NCI-H1930 (cell line): Measurements from ENCODE around the gene GALNT1.
"Not testable (repeated sequence)": the region's sequence is repeated elsewhere in the genome, so short reads cannot be mapped to it uniquely, and the experiment has no call there.

Source experiments
- DNase-seq, 2 experiments: peaks; one replicate each; lab custom pipeline; 2025; lab: John Stamatoyannopoulos, UW

The GALNT1 gene

DNA sequence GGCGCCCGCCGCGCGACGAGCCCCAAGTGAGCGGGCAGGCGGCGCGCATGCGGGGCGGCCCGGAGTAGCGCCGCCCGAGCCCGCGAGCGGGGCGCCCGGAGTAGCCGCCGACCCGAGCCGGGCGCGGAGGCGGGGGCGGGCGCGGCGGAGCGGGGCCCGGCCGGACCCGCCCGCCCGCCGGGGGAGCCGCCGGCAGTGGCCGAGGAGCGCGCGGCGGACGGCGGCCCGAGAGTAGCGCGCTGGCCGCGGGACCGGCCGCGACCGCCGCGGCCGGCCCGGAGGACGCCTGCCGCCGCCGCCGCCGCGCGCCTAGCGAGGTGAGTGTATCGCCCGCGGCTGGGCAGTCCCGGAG lies at the start of gene GALNT1:
Gene GALNT1 (plus strand): TSS at position 195 of the 352 bp plus-strand sequence. CDS start 72,923 bp downstream, outside the sequence.
- no peak for DNase-seq

DNA sequence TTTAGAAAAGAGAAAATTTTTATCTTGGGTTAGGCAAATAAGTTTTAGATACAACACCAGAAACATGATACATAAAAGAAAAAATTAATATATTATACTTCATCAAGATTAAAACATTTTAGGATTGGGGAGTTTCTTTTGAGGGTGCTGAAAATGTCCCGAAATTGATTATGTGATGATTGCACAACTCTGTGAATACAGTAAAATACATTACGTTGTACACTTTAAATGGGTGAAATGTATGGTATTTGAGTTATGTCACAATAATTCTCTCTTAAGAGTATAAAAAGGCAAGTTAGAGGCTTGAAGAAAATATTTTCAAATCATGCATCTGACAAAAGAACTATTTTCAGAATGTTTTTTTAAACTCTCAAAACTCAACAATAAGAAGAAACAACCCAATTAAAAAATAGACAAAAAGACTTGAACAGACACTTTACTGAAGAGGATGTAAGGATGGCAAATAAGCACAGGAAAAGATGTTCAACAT lies 47.6 kb upstream of the GALNT1 start:
- DNase-seq = no peak

DNA sequence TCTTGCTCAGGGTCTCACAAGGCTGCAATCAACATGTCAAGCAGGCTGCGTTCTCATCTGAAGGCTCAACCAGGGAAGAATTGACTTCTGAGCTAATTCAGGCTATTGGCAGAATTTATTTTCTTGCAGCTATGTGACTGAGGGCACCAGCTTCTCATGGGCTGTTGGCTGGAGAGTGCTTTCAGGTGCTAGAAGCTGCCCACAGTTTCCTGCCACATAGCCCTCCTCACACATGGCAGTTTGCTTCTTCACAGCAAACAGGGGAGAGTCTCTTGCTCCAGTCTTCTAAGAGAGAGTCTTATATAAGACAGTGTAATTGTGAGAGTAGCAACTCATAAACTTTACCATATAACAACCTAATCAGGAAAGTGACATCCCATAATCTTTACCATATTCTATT lies 46.2 kb upstream of the GALNT1 start:
- no peak for DNase-seq

DNA sequence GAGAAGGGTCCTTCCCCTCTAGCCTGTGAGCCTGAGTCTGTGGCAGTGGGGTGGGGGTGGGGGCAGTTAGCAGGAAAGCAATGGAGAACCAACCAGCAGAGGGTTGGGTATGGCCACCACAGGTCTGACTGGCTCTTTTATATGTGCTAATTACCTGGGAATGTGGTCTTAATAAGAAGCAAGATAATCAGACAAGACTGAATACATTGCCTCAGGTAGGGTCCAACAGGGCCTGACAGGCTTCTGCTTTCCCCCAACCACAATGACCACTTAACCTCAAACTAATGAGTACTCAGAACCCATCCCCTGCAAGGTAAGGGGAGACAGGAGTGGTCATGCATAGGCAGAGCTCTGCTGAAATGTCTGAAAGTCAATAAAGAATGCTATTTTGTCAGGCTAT lies 39.2 kb upstream of the GALNT1 start:
- no peak for DNase-seq

DNA sequence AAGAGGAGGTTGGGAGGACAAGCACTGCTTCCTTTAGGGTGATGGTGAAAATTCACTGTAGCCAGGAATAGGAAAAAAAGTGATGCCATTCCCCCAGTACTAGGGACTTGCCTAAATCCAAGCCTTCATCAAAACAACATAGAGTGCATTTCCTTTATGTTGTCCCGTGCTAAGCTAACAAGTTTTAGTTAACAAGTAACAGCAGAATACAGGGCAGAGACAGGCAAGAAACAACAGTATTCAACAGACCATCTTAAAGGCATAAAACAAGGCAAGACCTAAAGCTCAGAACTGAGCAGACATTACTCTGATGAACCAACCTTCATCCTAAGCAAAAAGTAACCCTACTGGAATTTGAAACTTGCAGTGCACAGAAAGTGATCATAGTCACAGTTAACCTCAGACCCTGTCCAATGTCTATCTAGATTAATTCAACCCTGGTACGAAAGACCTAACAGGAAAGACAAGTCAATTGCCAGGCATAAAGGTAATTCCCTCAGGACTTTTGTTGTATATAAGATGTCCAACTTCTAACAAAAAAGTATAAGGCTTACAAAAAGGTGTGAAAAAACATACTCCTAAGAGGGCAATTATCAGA lies 34.4 kb upstream of the GALNT1 start:
- no peak for DNase-seq

DNA sequence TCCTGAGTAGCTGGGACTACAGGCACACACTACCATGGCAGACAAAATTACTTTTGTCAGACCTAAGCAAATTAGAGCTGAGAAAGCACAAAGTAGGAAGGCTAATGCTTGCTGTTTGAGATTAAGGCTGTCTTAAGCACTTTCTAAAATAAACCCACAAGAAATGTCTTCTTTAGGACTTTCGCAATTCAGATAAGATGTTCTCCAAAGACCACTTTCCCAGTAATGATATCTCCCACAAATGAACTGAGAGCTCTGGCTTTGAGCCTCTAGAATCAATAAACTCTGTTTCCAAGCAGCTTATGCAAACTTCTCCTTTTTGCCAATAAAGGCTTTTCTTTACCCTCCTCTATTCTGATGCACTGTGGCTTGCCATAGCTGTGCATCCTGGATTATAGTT lies 32.0 kb upstream of the GALNT1 start:
- DNase-seq = no peak

DNA sequence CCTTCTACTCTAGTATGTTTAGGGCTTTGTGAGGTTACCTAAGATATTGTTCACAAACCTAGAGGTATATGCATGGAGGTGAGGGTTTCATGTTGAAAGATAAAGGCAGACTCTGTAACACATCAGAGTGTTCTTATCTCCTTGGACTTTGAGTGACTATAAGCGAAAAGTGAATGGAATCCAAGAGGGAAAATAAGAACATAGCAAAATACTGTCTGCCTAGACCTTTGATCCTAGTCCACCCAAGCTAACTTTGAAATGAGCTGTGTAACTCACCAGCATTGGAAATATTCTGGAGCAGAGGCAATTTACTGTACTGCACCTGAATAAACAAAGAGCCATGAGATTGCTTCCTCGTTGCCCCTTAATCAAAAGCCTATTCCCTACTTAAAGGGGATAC lies 28.2 kb upstream of the GALNT1 start:
- DNase-seq = no peak

DNA sequence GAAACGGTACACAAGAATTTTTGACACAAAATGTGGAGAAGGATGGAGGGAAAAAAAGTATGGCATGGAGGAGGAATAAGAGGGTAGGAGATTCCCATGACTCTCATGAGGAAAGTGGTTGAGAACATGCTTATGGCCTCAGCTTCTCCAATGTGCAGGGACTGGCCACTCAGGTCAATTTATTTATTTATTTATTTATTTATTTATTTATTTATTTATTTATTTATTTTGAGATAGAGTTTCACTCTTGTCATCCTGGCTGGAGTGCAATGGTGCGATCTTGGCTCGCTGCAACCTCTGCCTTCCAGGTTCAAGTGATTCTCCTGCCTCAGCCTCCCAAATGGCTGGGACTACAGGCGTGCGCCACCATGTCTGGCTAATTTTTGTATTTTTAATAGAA lies 26.0 kb upstream of the GALNT1 start:
- DNase-seq = not testable (repeated sequence)

DNA sequence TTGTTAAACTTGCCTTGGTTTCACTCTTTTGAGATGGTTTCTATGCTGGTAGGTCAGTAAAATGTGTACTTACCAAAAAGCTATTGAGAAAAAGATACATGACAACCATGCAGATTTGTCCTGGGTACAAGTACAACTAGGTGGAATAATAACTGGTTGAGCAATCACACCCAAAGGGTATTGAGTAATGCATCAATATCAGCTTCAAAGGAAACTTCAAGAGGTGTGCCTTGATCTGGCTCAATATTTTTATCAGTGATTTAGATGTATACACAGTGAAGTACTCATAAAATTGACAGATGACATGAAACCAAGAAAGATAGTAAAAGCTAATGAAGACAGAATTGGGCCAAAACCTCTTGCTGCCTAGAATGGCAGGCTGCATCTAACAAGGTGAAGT lies 21.7 kb upstream of the GALNT1 start:
- DNase-seq = no peak

DNA sequence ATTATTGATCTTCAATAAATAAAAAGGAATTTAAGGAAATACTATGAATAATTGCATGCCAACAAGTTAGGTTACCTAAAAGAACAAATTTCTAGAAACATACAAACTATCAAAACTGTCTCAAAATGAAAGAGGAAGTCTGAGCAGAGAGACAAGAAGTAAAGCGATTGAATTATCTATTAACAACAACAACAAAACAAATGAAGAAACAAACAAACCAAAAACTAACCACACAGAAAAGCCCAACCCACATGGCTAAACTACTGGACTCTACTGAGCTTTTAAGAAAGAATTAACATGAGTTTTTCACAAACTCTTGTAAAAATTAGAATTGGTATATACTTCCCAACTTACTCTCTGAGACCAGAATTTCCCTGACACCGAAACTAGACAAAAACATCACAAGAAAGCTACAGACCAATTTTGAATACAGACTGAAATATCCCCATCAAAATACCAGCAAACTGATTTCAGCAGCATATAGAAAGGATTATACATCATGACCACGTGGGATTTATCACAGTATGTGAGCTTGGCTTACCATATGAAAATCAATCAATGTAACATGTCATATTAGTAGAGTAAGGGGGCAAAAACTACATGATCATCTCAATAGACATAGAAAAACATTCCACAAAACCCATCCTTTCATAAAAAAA lies 16.6 kb upstream of the GALNT1 start:
- DNase-seq = no peak

DNA sequence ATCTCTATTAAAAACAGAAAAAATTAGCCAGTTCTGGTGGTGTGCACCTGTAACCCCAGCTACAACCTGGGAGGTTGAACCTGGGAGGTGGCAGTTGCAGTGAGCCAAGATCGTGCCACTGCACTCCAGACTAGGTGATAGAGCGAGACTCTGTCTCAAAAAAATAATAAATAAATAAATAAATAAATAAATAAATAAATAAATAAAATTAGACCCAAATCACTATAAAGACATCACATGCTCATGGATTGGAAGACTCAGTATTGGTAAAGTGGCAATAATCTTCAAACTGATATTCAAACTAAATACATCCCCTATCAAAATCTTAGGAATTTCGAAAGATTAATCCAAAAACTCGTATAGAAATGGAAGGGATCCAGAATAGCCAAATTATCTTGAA lies 15.5 kb upstream of the GALNT1 start:
- no peak for DNase-seq

DNA sequence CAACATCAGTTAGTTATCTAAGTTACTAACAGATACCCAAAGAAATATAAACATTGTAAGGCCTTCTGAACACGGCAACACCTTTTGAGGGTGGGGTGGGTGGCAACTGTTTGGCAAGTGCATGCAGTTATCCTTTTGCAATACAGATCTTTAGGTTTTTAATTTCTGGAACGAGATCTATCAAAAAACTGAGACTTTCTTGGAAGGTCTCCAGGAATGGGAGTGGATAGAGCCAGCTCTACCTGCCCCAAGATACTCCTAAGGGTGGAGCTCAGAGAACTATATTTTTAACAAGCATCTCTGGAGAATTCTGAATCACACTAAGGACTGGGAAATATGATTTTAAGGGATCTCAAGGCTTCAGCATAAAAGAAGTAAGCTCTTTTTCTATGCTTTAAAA lies 11.4 kb upstream of the GALNT1 start:
- DNase-seq = no peak

DNA sequence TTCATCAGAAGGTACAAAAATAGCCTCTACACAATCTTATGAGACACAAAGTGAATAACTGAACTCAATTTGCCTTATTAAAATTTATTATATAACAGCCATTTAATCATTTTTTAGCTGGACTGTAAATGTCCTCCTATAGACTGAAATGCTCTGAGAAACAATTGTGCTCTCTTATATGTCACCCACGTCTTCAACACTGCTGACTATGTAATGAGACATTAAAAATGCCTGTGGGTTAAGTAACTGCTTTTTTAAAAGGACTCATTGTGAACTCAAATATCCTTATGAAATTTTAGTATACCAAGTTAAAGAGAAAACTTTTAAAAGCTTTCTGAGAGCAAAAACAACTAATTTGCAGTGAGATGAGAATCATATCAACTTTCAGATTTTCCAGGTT lies 10.4 kb upstream of the GALNT1 start:
- DNase-seq = no peak

DNA sequence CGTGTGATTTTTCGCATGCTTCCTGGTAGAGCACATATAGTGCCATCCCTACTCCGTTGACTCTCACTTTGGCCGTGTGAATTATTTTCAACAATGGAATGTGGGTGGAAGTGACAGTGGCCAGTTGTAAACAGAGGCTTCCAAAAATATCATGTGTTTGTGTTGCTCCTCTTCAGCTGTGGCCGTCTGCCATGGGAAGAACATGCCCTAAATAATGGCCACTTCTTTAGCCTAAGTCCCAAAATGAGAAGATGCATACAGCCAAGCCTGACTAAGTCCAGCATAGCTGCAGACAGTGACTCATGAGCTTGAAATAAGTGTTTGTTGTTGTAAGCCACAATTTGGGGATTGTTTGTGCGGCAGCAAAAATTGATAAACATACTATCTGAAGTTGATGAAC lies 8.9 kb upstream of the GALNT1 start:
- DNase-seq = no peak

DNA sequence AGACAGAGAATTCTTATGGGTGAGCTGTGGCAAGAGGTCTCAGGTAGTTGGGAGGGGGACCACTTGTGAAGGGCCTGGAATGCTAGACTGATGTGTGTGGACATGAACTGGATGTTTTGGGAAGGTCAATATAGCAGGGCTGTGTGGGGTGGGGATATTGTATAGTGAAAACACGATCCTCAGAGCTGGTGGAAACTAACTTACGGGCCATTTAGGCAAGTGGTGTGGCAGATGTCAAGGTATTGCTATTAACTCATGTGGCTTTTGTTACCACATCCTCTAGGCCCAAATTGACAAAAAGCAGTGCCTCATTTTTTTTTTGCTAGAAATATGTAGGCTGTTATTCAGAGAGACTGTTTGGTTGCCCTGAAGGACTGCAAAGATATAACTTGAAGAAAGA lies 8.0 kb upstream of the GALNT1 start:
- no peak for DNase-seq

DNA sequence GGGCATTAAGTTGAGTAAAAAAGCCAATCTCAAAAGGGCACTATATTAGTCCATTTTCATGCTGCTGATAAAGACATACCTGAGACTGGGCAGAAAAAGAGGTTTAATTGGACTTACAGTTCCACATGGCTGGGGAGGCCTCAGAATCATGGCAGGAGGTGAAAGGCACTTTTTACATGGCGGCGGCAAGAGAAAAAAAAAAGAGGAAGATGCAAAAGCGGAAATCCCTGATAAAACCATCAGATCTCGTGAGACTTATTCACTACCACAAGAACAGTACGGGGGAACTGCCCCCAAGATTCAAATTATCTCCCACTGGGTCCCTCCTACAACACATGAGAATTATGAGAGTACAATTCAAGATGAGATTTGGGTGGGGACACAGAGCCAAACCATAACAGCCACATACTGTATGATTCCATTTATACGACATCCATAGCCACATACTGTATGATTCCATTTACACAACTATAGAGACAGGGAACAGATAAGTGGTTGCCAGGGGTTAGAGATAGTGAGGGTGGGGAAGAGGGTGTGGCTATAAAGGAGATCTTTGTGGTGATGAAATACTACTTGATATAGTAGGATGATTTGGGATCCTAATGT lies 5.2 kb upstream of the GALNT1 start:
- not testable (repeated sequence) for DNase-seq

DNA sequence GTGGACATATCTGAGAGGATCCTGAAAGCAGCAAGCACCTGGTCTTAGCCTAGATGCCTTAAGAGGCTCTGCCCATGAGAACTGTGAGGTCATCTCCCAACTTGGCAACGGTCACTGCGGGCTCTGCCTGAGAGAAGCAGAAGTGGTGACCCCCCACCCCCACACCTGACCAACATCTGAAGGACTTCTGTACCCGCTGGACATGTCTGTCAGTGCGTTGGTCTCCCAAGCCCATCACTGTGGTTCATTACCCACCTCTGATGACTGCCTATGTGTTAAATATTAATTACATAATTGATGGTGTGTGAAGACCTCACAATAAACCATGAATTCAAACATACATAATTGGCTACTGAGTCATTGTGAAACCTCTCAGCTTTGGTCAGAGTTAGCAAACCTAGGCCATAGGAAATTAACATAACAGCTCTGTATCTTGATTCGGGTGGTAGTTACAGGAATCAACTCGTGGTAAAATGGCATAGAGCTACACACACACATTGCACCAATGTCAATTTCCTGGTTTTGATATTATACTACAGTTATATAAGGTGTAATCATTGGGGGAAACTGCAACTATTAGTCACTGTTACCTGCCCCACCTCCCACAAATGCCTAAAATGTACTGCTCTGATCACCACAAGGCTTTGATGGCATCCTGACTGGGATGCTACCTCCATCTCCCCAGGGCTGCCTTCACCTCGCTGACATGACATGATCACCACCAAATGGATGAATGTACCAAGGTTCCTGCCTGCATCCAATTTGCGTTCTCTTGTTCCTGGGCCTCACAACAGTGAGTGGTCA lies 4.3 kb upstream of the GALNT1 start:
- DNase-seq = no peak

DNA sequence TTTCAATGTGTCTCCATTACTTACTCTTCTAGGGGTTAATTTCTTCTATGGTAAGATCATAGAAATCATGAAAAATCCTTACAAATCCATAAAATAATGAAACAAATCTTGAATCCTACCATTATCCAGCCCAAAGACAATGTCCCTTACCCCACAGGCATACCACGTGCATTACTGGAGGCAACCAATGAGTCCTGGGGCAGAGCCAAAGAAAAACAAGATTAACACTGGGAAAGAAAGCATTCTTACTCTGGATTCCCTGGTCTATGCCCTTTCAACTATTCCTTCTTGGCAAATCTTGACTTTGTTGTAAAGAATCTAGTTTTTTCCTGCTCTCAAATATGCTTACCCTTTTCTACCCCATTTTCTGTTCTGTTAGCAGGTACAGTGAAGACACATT lies 3.1 kb upstream of the GALNT1 start:
- no peak for DNase-seq

DNA sequence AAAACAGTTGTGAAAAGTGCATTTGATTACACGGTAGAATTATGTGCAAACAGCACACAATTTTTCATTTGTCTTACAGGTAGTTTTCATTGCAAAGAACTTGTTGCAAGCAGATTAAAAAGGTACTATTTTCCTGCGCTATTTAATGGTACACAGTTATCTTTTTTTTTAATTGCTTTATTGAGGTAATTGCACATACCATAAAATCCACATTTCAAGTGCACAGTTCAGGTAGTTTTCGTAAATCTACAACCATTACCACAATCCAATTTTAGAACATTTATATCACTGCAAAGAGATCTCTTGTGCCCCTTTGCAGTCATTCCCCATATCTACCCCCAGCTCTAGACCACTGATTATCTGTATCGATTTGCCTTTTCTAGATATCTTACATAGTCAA lies 2.6 kb upstream of the GALNT1 start:
- DNase-seq = no peak

DNA sequence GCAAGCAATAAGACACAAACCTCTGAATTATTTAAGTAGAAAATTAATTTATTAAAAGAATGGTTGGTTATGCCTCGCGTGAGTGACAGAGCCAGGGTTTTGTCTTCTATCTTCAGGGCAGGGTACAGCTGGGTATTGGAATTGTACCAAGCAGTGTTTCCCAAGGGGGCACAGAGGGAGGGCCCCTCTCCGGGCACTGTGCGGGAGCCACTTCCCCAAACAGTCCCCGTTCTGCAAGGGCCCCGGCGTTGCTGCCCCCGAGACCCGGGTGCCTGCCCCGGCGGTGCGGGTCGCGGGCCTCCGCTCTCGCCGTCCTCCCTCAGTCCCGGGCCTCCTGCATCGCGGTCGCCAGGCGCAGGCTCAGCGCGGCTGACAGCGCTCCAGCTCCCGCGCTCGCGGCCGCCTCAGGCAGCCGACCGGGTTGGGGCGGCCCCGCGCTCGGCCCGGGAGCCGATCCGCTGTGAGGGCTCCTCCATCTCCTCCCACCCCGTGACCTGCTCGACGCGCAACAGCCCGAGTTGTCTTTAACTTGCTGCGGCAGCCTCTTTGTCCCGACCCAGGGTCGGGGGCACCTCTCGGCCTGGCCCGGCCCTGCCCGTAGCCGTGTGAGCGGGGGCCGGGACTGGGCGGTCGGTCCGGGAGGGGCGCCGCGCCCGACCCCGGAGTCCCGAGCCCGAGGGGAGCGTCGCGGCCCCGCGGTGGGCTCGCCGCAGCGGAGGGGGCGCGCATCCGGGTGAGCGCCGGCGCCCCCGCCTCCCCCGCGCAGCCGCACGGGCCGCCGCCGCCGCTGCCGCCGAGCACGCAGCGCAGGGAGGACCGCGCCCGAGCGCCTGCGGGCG lies 620 bp upstream of the GALNT1 start:
- DNase-seq = peak; percentile 44 to 63

DNA sequence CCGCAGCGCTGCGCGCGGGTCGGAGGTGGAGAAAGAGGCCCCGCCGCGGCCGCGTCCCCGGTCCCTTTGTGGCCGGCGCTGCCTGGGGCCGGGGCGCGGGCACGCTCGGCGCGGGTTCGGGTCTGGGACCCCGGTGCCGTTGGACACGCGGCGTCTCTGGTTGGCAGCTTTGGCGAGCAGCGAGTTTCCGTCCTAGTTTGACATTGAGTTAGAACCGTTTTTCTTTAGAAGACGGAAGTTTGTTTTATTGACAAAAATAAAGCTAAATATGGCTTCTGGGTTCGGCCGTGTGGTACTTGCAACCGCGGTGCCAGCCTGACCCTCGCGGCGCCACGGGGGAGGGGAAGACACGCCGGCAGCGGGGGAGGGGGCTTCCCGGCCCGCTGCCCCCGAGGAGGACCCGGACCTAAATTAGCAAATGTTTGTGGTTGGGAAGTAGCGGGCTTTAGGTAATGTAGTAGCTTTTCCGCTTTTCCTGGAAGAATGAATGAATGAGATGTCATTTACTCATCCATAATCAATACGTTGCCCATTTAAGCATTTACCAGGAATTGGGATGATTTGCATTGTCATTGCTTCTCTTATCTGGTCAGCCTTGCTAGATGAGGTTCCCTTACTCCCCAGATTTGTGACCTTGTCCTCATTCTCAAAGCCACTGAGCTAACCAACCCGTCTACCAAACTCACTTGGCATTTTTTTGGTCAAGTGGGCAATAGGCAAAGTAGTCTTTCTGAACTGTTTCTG lies 530 bp downstream of the GALNT1 start:
- no peak for DNase-seq
